Epithelial cell of proximal tubule (primary cell): ENCODE measurements around the gene SHISAL2A. TPM values are rescaled to one million over a fixed set of nuclear protein-coding genes. Genes with fewer than 3 reads are reported as not detected.

Source experiments
- DNase-seq: peaks from one replicate; pipeline ENCODE4 v3.0.0-alpha.2; 2011; ENCODE audit warnings: low read depth
- H3K4me3 ChIP-seq: 2 replicates; pipeline ENCODE4 v1.5.1; 2011; ENCODE audit warnings: low read depth, mild to moderate bottlenecking, low read length
- CTCF ChIP-seq: conservative IDR thresholded peaks from 2 replicates; pipeline ENCODE4 v1.5.1; 2012; ENCODE audit warnings: low read depth, mild to moderate bottlenecking, low read length
- total RNA-seq: library from RNA; depleted of rRNA; stranded (reverse); fragments of >200 nt; gene quantifications from 2 replicates; pipeline ENCODE4 v1.2.3, GENCODE V29; 2015

The SHISAL2A gene
- total RNA-seq, 1 donor from 2014 or later = 0.17 TPM

GRCh38 chr1:52615489-52616042, 17.4 kb upstream of the SHISAL2A start:
- H3K4me3 ChIP-seq = no peak overlapping the region
- TF ChIP-seq CTCF = no peak
- no peak for DNase-seq

GRCh38 chr1:52621950-52622349, 11.0 kb upstream of the SHISAL2A start:
- no peak overlapping the region for H3K4me3 ChIP-seq
- no peak for DNase-seq
- no peak for TF ChIP-seq CTCF

- H3K4me3 ChIP-seq = no peak overlapping the region
- no peak for DNase-seq
- no peak for TF ChIP-seq CTCF
Observed at GRCh38 chr1:52623812-52624211, 9.2 kb upstream of the SHISAL2A start.

- DNase-seq = no peak
- no peak overlapping the region for H3K4me3 ChIP-seq
- no peak for TF ChIP-seq CTCF
Observed at GRCh38 chr1:52627028-52627427, 5.9 kb upstream of the SHISAL2A start.

- H3K4me3 ChIP-seq = no peak overlapping the region
- DNase-seq = no peak
- no peak for TF ChIP-seq CTCF
Observed at GRCh38 chr1:52628614-52629324, 4.2 kb upstream of the SHISAL2A start.

GRCh38 chr1:52629325-52629643, 3.7 kb upstream of the SHISAL2A start:
- TF ChIP-seq CTCF = no peak
- DNase-seq = no peak
- H3K4me3 ChIP-seq = no peak overlapping the region

GRCh38 chr1:52629667-52630066, 3.3 kb upstream of the SHISAL2A start:
- no peak for TF ChIP-seq CTCF
- no peak for DNase-seq
- no peak overlapping the region for H3K4me3 ChIP-seq
